CD14-positive monocyte (primary cell): ENCODE results near the gene TTC39B. TPM values are rescaled to one million over a fixed set of nuclear protein-coding genes. Genes with fewer than 3 reads are reported as not detected.

Experiments
- DNase-seq, 3 donors: peaks; one replicate each; pipeline ENCODE4 v3.0.0-alpha.2; 2011 to 2022
- H2AFZ ChIP-seq: 2 replicates; pipeline ENCODE4 v1.6.0; 2012; ENCODE audit warnings: mild to moderate bottlenecking, low read depth, low read length, inconsistent platforms; ENCODE audit not compliant: insufficient read depth, poor library complexity, severe bottlenecking
- H3K27ac ChIP-seq, 2 donors: 1 replicate in 1 of 2; 2 replicates in 1 of 2; pipeline ENCODE4 v1.5.1; 2012 to 2013; ENCODE audit warnings: low read length in 2 of 2, control low read depth in 1 of 2, inconsistent platforms in 1 of 2, low read depth in 1 of 2, mild to moderate bottlenecking in 1 of 2
- H3K27me3 ChIP-seq, 2 donors: one replicate each; pipeline versions ENCODE4 v1.6.0 to v1.6.1; 2011 to 2013; ENCODE audit warnings: low read length in 2 of 2; ENCODE audit not compliant: control insufficient read depth in 2 of 2, insufficient read depth in 2 of 2
- H3K36me3 ChIP-seq, 2 donors: replicated peaks in 1 of 2; 1 replicate in 1 of 2; 2 replicates in 1 of 2; pipeline versions ENCODE4 v1.5.1 to v1.6.1; 2012 to 2013; ENCODE audit warnings: low read length in 2 of 2, control low read depth in 1 of 2, inconsistent platforms in 1 of 2, mild to moderate bottlenecking in 1 of 2; ENCODE audit not compliant: insufficient read depth in 2 of 2, control insufficient read depth in 1 of 2
- H3K4me1 ChIP-seq, 2 donors: 1 replicate in 1 of 2; 2 replicates in 1 of 2; pipeline versions ENCODE4 v1.5.1 to v1.6.1; 2012 to 2013; ENCODE audit warnings: low read length in 2 of 2, control low read depth in 1 of 2, inconsistent platforms in 1 of 2, mild to moderate bottlenecking in 1 of 2, moderate library complexity in 1 of 2; ENCODE audit not compliant: insufficient read depth in 2 of 2, control insufficient read depth in 1 of 2
- H3K4me2 ChIP-seq: replicated peaks from 2 replicates; pipeline ENCODE3; 2012; ENCODE audit warnings: low read length, moderate library complexity, mild to moderate bottlenecking; ENCODE audit not compliant: poor library complexity, severe bottlenecking; ENCODE audit errors: extremely low read depth
- H3K4me3 ChIP-seq, 3 experiments: fragments of 200-600 bp in 1 of 3; sonication (generic) in 1 of 3; replicated peaks in 1 of 3; 1 replicate in 2 of 3; 2 replicates in 1 of 3; pipeline ENCODE4 v1.5.1; 2011 to 2013; ENCODE audit warnings: low read length in 3 of 3, mild to moderate bottlenecking in 3 of 3, control low read depth in 2 of 3, low read depth in 2 of 3, inconsistent platforms in 1 of 3, moderate library complexity in 1 of 3
- H3K79me2 ChIP-seq: 2 replicates; pipeline ENCODE4 v1.6.0; 2012; ENCODE audit warnings: mild to moderate bottlenecking, control low read depth, inconsistent platforms, low read length, moderate library complexity; ENCODE audit not compliant: insufficient read depth
- H3K9ac ChIP-seq: 2 replicates; pipeline ENCODE4 v1.6.0; 2017; ENCODE audit warnings: low read length, mild to moderate bottlenecking; ENCODE audit not compliant: insufficient read depth, poor library complexity, severe bottlenecking
- H3K9me3 ChIP-seq, 2 donors: replicated peaks in 1 of 2; 1 replicate in 1 of 2; 2 replicates in 1 of 2; pipeline versions ENCODE4 v1.5.1 to v1.6.1; 2012 to 2013; ENCODE audit warnings: low read length in 2 of 2, control low read depth in 1 of 2; ENCODE audit not compliant: control insufficient read depth in 1 of 2, insufficient read depth in 1 of 2
- H4K20me1 ChIP-seq: 2 replicates; pipeline ENCODE4 v1.6.0; 2012; ENCODE audit warnings: mild to moderate bottlenecking, low read length, control low read depth, moderate library complexity; ENCODE audit not compliant: insufficient read depth
- H3K27ac Mint-ChIP-seq, 7 donors: one replicate each; pipeline ENCODE4 v1.8.0; 2020; ENCODE audit warnings: mild to moderate bottlenecking in 7 of 7, mixed read lengths in 7 of 7, moderate library complexity in 6 of 7, inconsistent platforms in 2 of 7
- H3K27me3 Mint-ChIP-seq, 3 donors: one replicate each; pipeline ENCODE4 v1.8.0; 2021 to 2022; ENCODE audit warnings: low read depth in 3 of 3, mild to moderate bottlenecking in 3 of 3, mixed read lengths in 3 of 3, moderate library complexity in 3 of 3, inconsistent platforms in 1 of 3
- H3K36me3 Mint-ChIP-seq, 2 donors: one replicate each; pipeline ENCODE4 v1.8.0; 2020; ENCODE audit warnings: mixed read lengths in 2 of 2, inconsistent platforms in 1 of 2, mild to moderate bottlenecking in 1 of 2
- H3K4me1 Mint-ChIP-seq: one replicate; pipeline ENCODE4 v1.8.0; 2020; ENCODE audit warnings: mild to moderate bottlenecking, mixed read lengths
- H3K4me3 Mint-ChIP-seq, 2 donors: one replicate each; pipeline ENCODE4 v1.8.0; 2020; ENCODE audit warnings: mild to moderate bottlenecking in 2 of 2, mixed read lengths in 2 of 2, moderate library complexity in 1 of 2
- H3K9me3 Mint-ChIP-seq, 7 donors: one replicate each; pipeline ENCODE4 v1.8.0; 2020 to 2022; ENCODE audit warnings: mixed read lengths in 7 of 7, mild to moderate bottlenecking in 6 of 7, moderate library complexity in 6 of 7, inconsistent platforms in 2 of 7
- CTCF ChIP-seq: fragments of 200-600 bp; IDR thresholded peaks from one replicate; pipeline ENCODE4 v1.8.0; 2022; ENCODE audit warnings: antibody characterized with exemption, mild to moderate bottlenecking
- WGBS: methylation state at CpG from one replicate; pipeline ENCODE4 v1.1.5; 2013; ENCODE audit warnings: missing lambda C conversion rate; ENCODE audit not compliant: insufficient coverage; 5-methylcytosine and 5-hydroxymethylcytosine counted together
- intact Hi-C, 2 donors: fragments of 100-400 bp; cut with micrococcal nuclease; formaldehyde crosslinking; loops; one replicate each; pipeline versions ENCODE4 v1.15.0 to v1.15.1; 2023
- polyA plus RNA-seq, 3 donors: library from polyadenylated mRNA; depleted of rRNA in 1 of 3; unstranded in 2 of 3; stranded (reverse) in 1 of 3; fragments of 300-500 nt in 2 of 3; fragments of >200 nt in 1 of 3; fragmentation: Illumina TruSeq in 2 of 3; gene quantifications; 1 replicate in 2 of 3; 2 replicates in 1 of 3; pipeline ENCODE4 v1.2.3, GENCODE V29; 2012 to 2021

TTC39B gene
- polyA plus RNA-seq, 3 donors = 0.87 to 5.3 (median 3.1) TPM

- H3K4me3 Mint-ChIP-seq = no peak overlapping the region
- Histone ChIP-seq H3K9me3 (no peaks in the 10 kb centered on the region), H4K20me1 (no peaks in the 10 kb centered on the region), H3K4me2 (no peak overlapping the region), H3K79me2 (no peaks in the 10 kb centered on the region), H3K27me3 (no peaks in the 10 kb centered on the region), H3K4me3 (no peak overlapping the region), H3K9ac (no peak overlapping the region), H3K27ac (no peak overlapping the region), H2AFZ (no peak overlapping the region), H3K4me1 (no peaks in the 10 kb centered on the region), H3K36me3 (no peaks in the 10 kb centered on the region)
- no peak for DNase-seq
- WGBS = no CpG with 5 or more reads among the region's 7 CpGs
- H3K9me3 Mint-ChIP-seq = peaks cover 0 to 2% (median 0%) of the 10 kb centered on the region in 7 donors
- H3K27ac Mint-ChIP-seq = no peak overlapping the region
- no peaks in the 10 kb centered on the region for H3K36me3 Mint-ChIP-seq
- intact Hi-C loops = no loop called here
- no peaks in the 10 kb centered on the region for H3K4me1 Mint-ChIP-seq
- peaks cover 0 to 7% (median 2%) of the 10 kb centered on the region in 3 donors for H3K27me3 Mint-ChIP-seq
- TF ChIP-seq CTCF = no peak
These were observed 190.9 kb downstream of the TTC39B start for GRCh38 chr9:15116130-15116580.

- no peak overlapping the region for H3K4me2 ChIP-seq
- H2AFZ ChIP-seq = no peak overlapping the region
- peaks cover 0 to 7% (median 2%) of the 10 kb centered on the region in 3 donors for H3K27me3 Mint-ChIP-seq
- no peaks in the 10 kb centered on the region for H3K27me3 ChIP-seq
- DNase-seq = no peak
- no peaks in the 10 kb centered on the region for H3K4me1 Mint-ChIP-seq
- H3K9me3 ChIP-seq = no peaks in the 10 kb centered on the region
- intact Hi-C loops = no loop called here
- H3K36me3 ChIP-seq = no peaks in the 10 kb centered on the region
- no peaks in the 10 kb centered on the region for H3K4me1 ChIP-seq
- H3K9me3 Mint-ChIP-seq = peaks cover 0 to 2% (median 0%) of the 10 kb centered on the region in 7 donors
- H3K36me3 Mint-ChIP-seq = no peaks in the 10 kb centered on the region
- no peaks in the 10 kb centered on the region for H3K79me2 ChIP-seq
- H4K20me1 ChIP-seq = no peaks in the 10 kb centered on the region
- no peak overlapping the region for H3K4me3 ChIP-seq
- H3K9ac ChIP-seq = no peak overlapping the region
- no peak overlapping the region for H3K4me3 Mint-ChIP-seq
- no peak for TF ChIP-seq CTCF
- no peak overlapping the region for H3K27ac Mint-ChIP-seq
- H3K27ac ChIP-seq = no peak overlapping the region
- 94% methylated on average over 2 of the region's 5 CpGs for WGBS
These were observed 191.3 kb downstream of the TTC39B start for GRCh38 chr9:15115702-15116101.
